ENCODE data around the gene EFL1. TPM values are rescaled to one million over a fixed set of nuclear protein-coding genes. Genes with fewer than 3 reads are reported as not detected.

The EFL1 gene
- total RNA-seq, 3 donors from 2014 or later (not counting 1 experiment from before 2014, with no cell fraction given), result 17.1 to 29.6 (median 20.6) TPM

DNA sequence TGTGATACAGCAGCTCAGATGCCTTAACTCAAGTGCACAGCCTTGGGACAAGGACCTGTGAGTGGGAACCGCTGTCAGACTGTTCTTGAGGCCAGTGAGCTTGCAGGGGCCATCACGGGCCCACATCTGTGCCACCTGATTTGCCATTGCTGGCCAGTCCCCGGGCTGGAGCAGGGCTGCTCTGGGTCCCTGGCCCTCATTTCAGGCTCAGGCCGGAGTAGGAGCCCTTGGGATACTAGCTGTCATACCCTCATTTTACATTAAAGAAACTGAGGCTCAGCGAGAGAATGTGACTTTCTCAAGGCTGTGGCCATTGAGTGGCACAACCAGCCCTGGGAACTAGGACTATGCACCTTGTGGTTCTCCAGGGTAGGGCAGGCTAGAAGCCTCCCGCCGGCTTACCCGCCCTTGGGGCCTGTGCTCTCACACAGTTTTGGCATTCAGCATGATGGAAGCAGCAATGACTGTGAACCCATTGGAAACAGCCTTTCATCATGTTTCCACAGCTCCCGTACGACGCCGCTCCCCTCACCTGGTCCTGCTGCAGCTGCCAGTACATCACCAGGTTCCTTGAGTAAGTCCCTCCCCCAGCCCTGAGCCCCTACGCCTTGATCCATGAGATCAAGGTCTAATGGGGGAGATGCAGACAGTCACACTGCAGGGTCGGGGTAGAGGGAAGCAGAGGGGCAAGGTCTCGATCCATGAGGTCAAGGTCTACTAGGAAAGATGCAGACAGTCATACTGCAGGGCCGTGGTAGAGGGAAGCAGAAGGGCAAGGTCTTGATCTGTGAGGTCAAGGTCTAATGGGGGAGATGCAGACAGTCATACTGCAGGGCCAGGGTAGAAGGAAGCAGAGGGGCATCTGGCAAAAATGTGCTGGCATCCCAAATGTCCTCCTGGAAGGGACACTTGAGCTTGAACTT is 44.5 kb upstream of the EFL1 start:
- DNase-seq (no peak), ATAC-seq (no peak)
- peaks cover 0 to 7% of the 10 kb centered on the region in 2 donors for H3K9me3 Mint-ChIP-seq
- Histone ChIP-seq H3K27me3 (ENCODE audit: control insufficient read depth, insufficient read depth, low read length) (no peaks in the 10 kb centered on the region), H3K27ac (ENCODE audit: low read length) (no peak overlapping the region), H3K9me3 (ENCODE audit: control insufficient read depth, insufficient read depth, low read length) (no peaks in the 10 kb centered on the region), H3K4me1 (ENCODE audit: control insufficient read depth, insufficient read depth, low read length) (no peaks in the 10 kb centered on the region), H3K4me3 (ENCODE audit: low read length) (no peak overlapping the region), H3K36me3 (ENCODE audit: control insufficient read depth, insufficient read depth, low read length) (no peaks in the 10 kb centered on the region)
- 90% methylated on average over 16 of the region's 16 CpGs for WGBS (ENCODE audit: insufficient coverage)
- no peak for TF ChIP-seq CTCF (IDR thresholded peaks at IDR 0.05)
- no peak overlapping the region for H3K27ac Mint-ChIP-seq
- intact Hi-C loops (cut with micrococcal nuclease), result no loop called here
- H3K36me3 Mint-ChIP-seq, result peaks cover 8% of the 10 kb centered on the region
- H3K4me3 Mint-ChIP-seq, result no peak overlapping the region
- no peaks in the 10 kb centered on the region for H3K4me1 Mint-ChIP-seq
- H3K27me3 Mint-ChIP-seq (ENCODE audit: low read depth in 2 of 2), result peaks cover 0 to 15% of the 10 kb centered on the region in 2 donors

- H3K9me3 ChIP-seq (ENCODE audit: control insufficient read depth, insufficient read depth, low read length), result no peaks in the 10 kb centered on the region
- Mint-ChIP-seq H3K36me3 (peaks cover 2% of the 10 kb centered on the region), H3K27me3 (ENCODE audit: low read depth in 2 of 2) (peaks cover 0 to 2% of the 10 kb centered on the region in 2 donors), H3K4me1 (no peaks in the 10 kb centered on the region), H3K9me3 (peaks cover 0 to 2% of the 10 kb centered on the region in 2 donors), H3K4me3 (no peak overlapping the region), H3K27ac (no peak overlapping the region)
- no peaks in the 10 kb centered on the region for H3K27me3 ChIP-seq (ENCODE audit: control insufficient read depth, insufficient read depth, low read length)
- no peak for ATAC-seq
- TF ChIP-seq CTCF (IDR thresholded peaks at IDR 0.05), result no peak
- H3K36me3 ChIP-seq (ENCODE audit: control insufficient read depth, insufficient read depth, low read length), result no peaks in the 10 kb centered on the region
- H3K4me3 ChIP-seq (ENCODE audit: low read length), result no peak overlapping the region
- no peak for DNase-seq
- WGBS (ENCODE audit: insufficient coverage), result 93% methylated on average over 7 of the region's 7 CpGs
- intact Hi-C loops (cut with micrococcal nuclease), result no loop called here
- no peak overlapping the region for H3K27ac ChIP-seq (ENCODE audit: low read length)
- H3K4me1 ChIP-seq (ENCODE audit: control insufficient read depth, insufficient read depth, low read length), result no peaks in the 10 kb centered on the region
Observed at GRCh38 chr15:82305621-82306048, 43.1 kb upstream of the EFL1 start.

- WGBS (ENCODE audit: insufficient coverage), result 78% methylated on average over 3 of the region's 4 CpGs
- no peak for TF ChIP-seq CTCF (IDR thresholded peaks at IDR 0.05)
- no peak overlapping the region for H3K4me3 ChIP-seq (ENCODE audit: low read length)
- no peak overlapping the region for H3K27ac Mint-ChIP-seq
- no peak overlapping the region for H3K27ac ChIP-seq (ENCODE audit: low read length)
- no peaks in the 10 kb centered on the region for H3K4me1 Mint-ChIP-seq
- no peak overlapping the region for H3K4me3 Mint-ChIP-seq
- H3K9me3 ChIP-seq (ENCODE audit: control insufficient read depth, insufficient read depth, low read length), result no peaks in the 10 kb centered on the region
- H3K27me3 Mint-ChIP-seq (ENCODE audit: low read depth in 2 of 2), result no peaks in the 10 kb centered on the region
- no peaks in the 10 kb centered on the region for H3K36me3 Mint-ChIP-seq
- ATAC-seq, result no peak
- H3K36me3 ChIP-seq (ENCODE audit: control insufficient read depth, insufficient read depth, low read length), result no peaks in the 10 kb centered on the region
- DNase-seq, result no peak
- no peaks in the 10 kb centered on the region for H3K4me1 ChIP-seq (ENCODE audit: control insufficient read depth, insufficient read depth, low read length)
- H3K27me3 ChIP-seq (ENCODE audit: control insufficient read depth, insufficient read depth, low read length), result no peaks in the 10 kb centered on the region
- H3K9me3 Mint-ChIP-seq, result no peaks in the 10 kb centered on the region
- intact Hi-C loops (cut with micrococcal nuclease), result no loop called here
Observed at GRCh38 chr15:82304778-82305090, 42.2 kb upstream of the EFL1 start.

Measured in natural killer cell (primary cell).